ENCODE data around the gene LCE1C.

LCE1C gene, protein sequence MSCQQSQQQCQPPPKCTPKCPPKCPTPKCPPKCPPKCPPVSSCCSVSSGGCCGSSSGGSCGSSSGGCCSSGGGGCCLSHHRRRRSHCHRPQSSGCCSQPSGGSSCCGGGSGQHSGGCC

DNA sequence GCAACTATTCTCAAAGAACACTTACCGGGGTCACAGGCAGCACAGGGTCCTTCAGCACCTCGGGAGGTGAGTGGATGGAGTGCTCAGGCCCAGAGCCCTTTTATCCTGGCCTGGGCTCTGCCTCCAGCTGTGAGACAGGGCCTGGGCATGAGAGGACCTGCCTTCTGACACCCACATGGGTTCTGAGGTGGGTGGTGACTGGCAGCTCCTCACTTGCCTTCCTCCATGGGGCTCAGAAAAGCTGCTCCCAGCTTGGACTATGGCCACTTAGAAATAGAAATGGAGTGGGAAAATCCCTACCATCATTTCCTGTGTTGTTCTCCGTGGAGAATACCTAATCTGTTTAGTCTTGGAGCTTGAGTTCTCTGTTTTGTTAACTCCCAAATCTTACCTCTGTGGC is at the start of gene LCE1C:
Gene LCE1C, minus strand, starts transcription at position 76 of the 400 bp plus-strand sequence. CDS start 1,173 bp downstream, outside the sequence.
- DNase-seq (ENCODE audit: extremely low read depth, low read depth), result no peak
- TF ChIP-seq, protein P1, sequence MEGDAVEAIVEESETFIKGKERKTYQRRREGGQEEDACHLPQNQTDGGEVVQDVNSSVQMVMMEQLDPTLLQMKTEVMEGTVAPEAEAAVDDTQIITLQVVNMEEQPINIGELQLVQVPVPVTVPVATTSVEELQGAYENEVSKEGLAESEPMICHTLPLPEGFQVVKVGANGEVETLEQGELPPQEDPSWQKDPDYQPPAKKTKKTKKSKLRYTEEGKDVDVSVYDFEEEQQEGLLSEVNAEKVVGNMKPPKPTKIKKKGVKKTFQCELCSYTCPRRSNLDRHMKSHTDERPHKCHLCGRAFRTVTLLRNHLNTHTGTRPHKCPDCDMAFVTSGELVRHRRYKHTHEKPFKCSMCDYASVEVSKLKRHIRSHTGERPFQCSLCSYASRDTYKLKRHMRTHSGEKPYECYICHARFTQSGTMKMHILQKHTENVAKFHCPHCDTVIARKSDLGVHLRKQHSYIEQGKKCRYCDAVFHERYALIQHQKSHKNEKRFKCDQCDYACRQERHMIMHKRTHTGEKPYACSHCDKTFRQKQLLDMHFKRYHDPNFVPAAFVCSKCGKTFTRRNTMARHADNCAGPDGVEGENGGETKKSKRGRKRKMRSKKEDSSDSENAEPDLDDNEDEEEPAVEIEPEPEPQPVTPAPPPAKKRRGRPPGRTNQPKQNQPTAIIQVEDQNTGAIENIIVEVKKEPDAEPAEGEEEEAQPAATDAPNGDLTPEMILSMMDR (IDR thresholded peaks at IDR 0.05; ENCODE audit: low read depth, low read length, missing control alignments), result no peak
- H3K4me3 ChIP-seq (replicated peaks; ENCODE audit: low read depth, low read length), result no peak within 1 kb of the TSS

DNA sequence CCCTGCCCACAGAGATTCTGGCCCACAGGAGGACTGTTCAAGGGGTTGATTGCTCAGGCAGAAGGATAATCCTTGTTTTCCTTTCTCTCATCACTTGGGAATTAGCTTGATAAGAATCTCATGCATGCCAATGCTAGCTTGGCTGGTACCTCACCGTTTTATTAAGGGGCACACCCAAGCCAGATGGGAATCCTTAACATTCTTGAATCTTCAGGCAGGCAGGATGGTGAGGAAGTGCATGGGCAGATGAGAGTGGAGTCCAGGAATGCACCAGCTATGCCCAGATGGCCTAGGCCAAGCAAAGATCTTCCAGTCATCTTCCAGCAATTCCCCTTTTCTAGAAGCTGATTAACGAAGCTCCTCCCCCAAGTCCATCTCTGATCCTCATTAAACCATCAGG is 49.2 kb upstream of the LCE1C start:
- no peak for DNase-seq (ENCODE audit: extremely low read depth, low read depth)
- TF ChIP-seq, protein P1 (IDR thresholded peaks at IDR 0.05; ENCODE audit: low read depth, low read length, missing control alignments), result no peak
- no peak overlapping the region for H3K4me3 ChIP-seq (replicated peaks; ENCODE audit: low read depth, low read length)

DNA sequence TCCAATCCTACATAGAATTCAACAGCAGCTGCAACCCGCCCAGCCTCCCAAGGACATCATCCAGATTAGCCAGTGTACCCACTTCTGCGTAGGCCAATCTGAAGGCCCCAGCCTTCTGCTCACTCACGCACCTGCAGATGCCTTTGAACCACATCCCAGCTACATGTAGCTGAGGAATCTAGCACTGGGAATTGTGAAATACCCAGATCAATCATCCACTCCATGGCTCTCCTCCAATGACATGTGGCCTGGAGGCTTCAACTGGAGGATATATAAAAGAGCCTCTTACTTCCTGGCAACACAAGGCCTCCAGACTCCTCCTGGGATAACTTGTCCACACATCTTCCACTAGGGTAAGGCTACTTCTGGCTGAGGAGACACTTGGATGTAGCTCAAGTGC is 36.1 kb upstream of the LCE1C start, which contains the start of gene LCE6A:
Gene LCE6A, plus strand, starts transcription at position 301 of the 400 bp plus-strand sequence. CDS start 665 bp downstream, outside the sequence.
- no peak for DNase-seq (ENCODE audit: extremely low read depth, low read depth)
- TF ChIP-seq, protein P1 (IDR thresholded peaks at IDR 0.05; ENCODE audit: low read depth, low read length, missing control alignments), result no peak
- no peak within 1 kb of the TSS for H3K4me3 ChIP-seq (replicated peaks; ENCODE audit: low read depth, low read length)

DNA sequence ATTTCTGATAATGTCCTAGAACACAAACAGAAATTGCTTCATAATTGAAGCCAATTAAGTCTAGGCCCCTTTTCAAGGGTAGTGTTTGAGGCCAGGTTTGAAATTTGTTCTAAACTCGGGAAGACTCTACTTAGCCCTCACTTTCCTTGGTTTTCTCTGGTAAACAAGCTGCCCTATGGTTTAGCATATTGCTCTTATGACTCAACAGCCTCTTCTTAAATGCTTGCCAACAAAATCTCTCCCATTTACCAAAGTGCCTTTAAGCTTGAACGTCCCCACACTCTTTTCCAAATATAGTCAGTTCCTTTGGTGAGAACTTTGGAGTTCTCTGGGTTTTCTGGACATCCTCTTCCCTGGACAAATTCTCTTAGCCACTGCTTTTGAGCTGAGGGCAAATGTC is 30.4 kb upstream of the LCE1C start:
- TF ChIP-seq, protein P1 (IDR thresholded peaks at IDR 0.05; ENCODE audit: low read depth, low read length, missing control alignments), result no peak

DNA sequence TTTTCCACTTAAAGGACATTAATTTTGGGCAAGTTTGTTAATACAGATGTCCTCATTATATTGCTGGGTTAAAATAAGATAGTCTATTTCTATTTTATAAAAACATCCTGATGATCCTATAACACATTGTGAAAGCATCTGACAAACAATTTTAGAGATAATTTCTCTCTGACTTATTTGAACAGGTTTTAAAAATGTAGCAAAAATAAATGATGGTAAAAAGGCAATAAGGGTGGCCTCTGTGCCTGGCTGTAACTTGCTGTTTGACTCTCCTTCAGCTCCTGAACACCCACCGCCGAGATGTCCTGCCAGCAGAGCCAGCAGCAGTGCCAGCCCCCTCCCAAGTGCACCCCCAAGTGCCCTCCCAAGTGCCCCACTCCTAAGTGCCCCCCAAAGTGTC is 20.7 kb upstream of the LCE1C start, which contains the start of gene LCE1A:
Gene LCE1A, plus strand, starts transcription at position 301 of the 400 bp plus-strand sequence. Its CDS starts 0 bp downstream, at position 301.
- no peak for DNase-seq (ENCODE audit: extremely low read depth, low read depth)
- TF ChIP-seq, protein P1 (IDR thresholded peaks at IDR 0.05; ENCODE audit: low read depth, low read length, missing control alignments), result no peak
- no peak within 1 kb of the TSS for H3K4me3 ChIP-seq (replicated peaks; ENCODE audit: low read depth, low read length)

More for the DNA sequence above, 30.4 kb upstream of the LCE1C start:
- DNase-seq (ENCODE audit: extremely low read depth, low read depth), result no peak
- H3K4me3 ChIP-seq (replicated peaks; ENCODE audit: low read depth, low read length), result no peak overlapping the region

DNA sequence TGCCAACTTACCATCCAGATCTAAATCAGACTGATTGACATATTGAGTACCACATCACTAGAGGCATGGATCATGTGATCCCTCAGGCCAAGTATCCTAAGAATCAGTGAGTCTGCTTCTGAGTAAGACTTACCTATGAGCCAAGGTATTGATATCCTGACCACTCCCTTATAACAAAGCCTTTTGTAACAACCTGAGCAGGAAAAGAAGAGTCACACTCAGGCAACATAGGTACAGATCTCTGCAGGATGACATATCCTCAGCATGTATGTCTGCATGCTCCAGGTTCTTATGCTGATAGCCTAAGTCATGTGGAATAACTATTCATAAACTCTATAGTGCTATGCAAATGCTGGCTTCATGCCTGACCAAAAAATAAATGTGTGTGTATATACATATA is 18.5 kb upstream of the LCE1C start:
- TF ChIP-seq, protein P1 (IDR thresholded peaks at IDR 0.05; ENCODE audit: low read depth, low read length, missing control alignments), result no peak
- H3K4me3 ChIP-seq (replicated peaks; ENCODE audit: low read depth, low read length), result no peak overlapping the region
- DNase-seq (ENCODE audit: extremely low read depth, low read depth), result no peak

DNA sequence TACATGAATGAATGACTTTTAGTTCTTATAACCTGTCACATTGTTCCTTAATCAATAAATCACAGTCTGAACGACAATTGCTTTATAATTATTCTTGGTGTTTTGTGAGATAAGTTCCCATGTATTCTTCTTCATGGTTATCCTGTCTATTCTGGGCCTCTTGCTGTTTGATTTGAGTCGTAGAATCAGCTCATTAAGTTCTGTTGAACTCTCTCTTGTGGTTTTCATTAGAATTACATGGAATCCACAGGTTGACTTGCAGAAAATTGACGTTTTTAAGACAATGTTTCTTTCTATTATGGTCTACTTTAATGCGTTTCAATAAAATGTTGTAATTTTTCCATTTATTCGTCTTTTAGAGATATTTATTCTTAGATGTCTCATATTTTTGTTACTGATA is 16.8 kb upstream of the LCE1C start:
- no peak for DNase-seq (ENCODE audit: extremely low read depth, low read depth)
- H3K4me3 ChIP-seq (replicated peaks; ENCODE audit: low read depth, low read length), result no peak overlapping the region
- TF ChIP-seq, protein P1 (IDR thresholded peaks at IDR 0.05; ENCODE audit: low read depth, low read length, missing control alignments), result no peak
